Transverse colon (tissue), 4 donors: Measurements from ENCODE around the gene NR4A2.

Source experiments
- POLR2A ChIP-seq: fragments of 450-650 bp; IDR thresholded peaks from one replicate; pipeline ENCODE4 v1.6.1; 2016; ENCODE audit warnings: antibody characterized with exemption, mild to moderate bottlenecking, moderate library complexity
- POLR2AphosphoS5 ChIP-seq, 3 donors: sonication (generic); formaldehyde crosslinking; IDR thresholded peaks; one replicate each; pipeline ENCODE4 v1.6.1; 2016; ENCODE audit warnings: antibody characterized with exemption in 3 of 3
- TF ChIP-seq, protein P1 (sequence below), 5 experiments: fragments of 200-600 bp in 3 of 5; fragments of 450-650 bp in 2 of 5; sonication (generic) in 3 of 5; IDR thresholded peaks; 1 replicate in 2 of 5; 2 replicates in 3 of 5; pipeline ENCODE4 v1.5.1; 2016 to 2017; ENCODE audit warnings: antibody characterized with exemption in 5 of 5, inconsistent platforms in 3 of 5, mild to moderate bottlenecking in 2 of 5, moderate library complexity in 1 of 5

DNA sequence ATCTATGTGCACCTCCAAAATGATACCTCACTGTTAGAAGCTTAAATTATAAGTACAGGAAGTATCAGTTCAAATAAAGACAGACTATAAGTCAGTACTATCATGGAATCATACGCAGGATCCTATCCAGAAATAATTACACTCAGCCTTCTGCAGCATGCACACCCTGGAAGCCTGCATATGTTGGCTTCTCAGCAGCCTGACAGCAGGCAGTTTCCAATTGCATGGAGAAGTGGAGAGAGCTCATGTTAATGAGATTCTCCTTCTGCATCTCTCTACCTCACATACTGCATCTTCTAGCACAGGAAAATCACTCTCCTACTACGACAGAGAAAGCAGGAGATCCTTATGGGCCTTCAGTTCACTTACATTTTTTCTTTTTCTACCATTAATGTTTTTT lies 20.5 kb downstream of the NR4A2 start:
- TF ChIP-seq, protein P1, sequence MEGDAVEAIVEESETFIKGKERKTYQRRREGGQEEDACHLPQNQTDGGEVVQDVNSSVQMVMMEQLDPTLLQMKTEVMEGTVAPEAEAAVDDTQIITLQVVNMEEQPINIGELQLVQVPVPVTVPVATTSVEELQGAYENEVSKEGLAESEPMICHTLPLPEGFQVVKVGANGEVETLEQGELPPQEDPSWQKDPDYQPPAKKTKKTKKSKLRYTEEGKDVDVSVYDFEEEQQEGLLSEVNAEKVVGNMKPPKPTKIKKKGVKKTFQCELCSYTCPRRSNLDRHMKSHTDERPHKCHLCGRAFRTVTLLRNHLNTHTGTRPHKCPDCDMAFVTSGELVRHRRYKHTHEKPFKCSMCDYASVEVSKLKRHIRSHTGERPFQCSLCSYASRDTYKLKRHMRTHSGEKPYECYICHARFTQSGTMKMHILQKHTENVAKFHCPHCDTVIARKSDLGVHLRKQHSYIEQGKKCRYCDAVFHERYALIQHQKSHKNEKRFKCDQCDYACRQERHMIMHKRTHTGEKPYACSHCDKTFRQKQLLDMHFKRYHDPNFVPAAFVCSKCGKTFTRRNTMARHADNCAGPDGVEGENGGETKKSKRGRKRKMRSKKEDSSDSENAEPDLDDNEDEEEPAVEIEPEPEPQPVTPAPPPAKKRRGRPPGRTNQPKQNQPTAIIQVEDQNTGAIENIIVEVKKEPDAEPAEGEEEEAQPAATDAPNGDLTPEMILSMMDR (IDR thresholded peaks at IDR 0.05) = no peak
- TF ChIP-seq POLR2AphosphoS5 (IDR thresholded peaks at IDR 0.05) (no peak), POLR2A (no peak)
